Activated CD4-positive, alpha-beta T cell treated with anti-CD3 and anti-CD28 coated beads for 4 hours (primary cell): ENCODE measurements around the gene WFDC8.
"Not testable (repeated sequence)": the region's sequence is repeated elsewhere in the genome, so short reads cannot be mapped to it uniquely, and the experiment has no call there.

Experiments
- DNase-seq, 2 donors: peaks; one replicate each; pipeline ENCODE4 v3.0.0-alpha.2; 2020

Gene WFDC8

GRCh38 chr20:45579184-45579583, at the start of gene WFDC8:
TSS of gene WFDC8 (minus strand) at chr20:45579284. CDS start at chr20:45579247, 37 bp downstream.
- no peak for DNase-seq

GRCh38 chr20:45626540-45626939, 47.5 kb upstream of the WFDC8 start:
- DNase-seq: no peak

- no peak for DNase-seq
Observed at GRCh38 chr20:45621593-45621992, 42.5 kb upstream of the WFDC8 start.

- DNase-seq: no peak
Observed at GRCh38 chr20:45617591-45617990, 38.5 kb upstream of the WFDC8 start.

GRCh38 chr20:45612314-45612713, 33.2 kb upstream of the WFDC8 start:
- DNase-seq: no peak

GRCh38 chr20:45611054-45611453, 32.0 kb upstream of the WFDC8 start:
- DNase-seq: no peak

GRCh38 chr20:45607810-45608209, 28.7 kb upstream of the WFDC8 start:
- no peak for DNase-seq

GRCh38 chr20:45595235-45595634, 16.2 kb upstream of the WFDC8 start:
- no peak for DNase-seq

GRCh38 chr20:45593498-45593897, 14.4 kb upstream of the WFDC8 start:
- no peak for DNase-seq

GRCh38 chr20:45592574-45593189, 13.6 kb upstream of the WFDC8 start:
- no peak for DNase-seq

GRCh38 chr20:45589725-45590124, 10.6 kb upstream of the WFDC8 start:
- DNase-seq: no peak

GRCh38 chr20:45588800-45589199, 9.7 kb upstream of the WFDC8 start:
- no peak for DNase-seq

GRCh38 chr20:45585986-45586385, 6.9 kb upstream of the WFDC8 start:
- DNase-seq: not testable (repeated sequence)

GRCh38 chr20:45584294-45584693, 5.2 kb upstream of the WFDC8 start:
- DNase-seq: not testable (repeated sequence)

- DNase-seq: no peak
Observed at GRCh38 chr20:45583502-45583901, 4.4 kb upstream of the WFDC8 start.

GRCh38 chr20:45581702-45582101, 2.6 kb upstream of the WFDC8 start:
- DNase-seq: no peak

- no peak for DNase-seq
Observed at GRCh38 chr20:45578231-45578630, 853 bp downstream of the WFDC8 start.

GRCh38 chr20:45576995-45577394, 2.1 kb downstream of the WFDC8 start:
- DNase-seq: no peak

GRCh38 chr20:45575931-45576330, 3.2 kb downstream of the WFDC8 start:
- no peak for DNase-seq

GRCh38 chr20:45569650-45570049, 9.4 kb downstream of the WFDC8 start:
- DNase-seq: not testable (repeated sequence)

GRCh38 chr20:45564760-45565276, 14.3 kb downstream of the WFDC8 start:
- DNase-seq: no peak

- no peak for DNase-seq
Observed at GRCh38 chr20:45555198-45555597, 23.9 kb downstream of the WFDC8 start.

GRCh38 chr20:45552456-45552855, 26.6 kb downstream of the WFDC8 start:
- DNase-seq: no peak

- no peak for DNase-seq
Observed at GRCh38 chr20:45550765-45551164, 28.3 kb downstream of the WFDC8 start.

GRCh38 chr20:45548410-45548809, 30.7 kb downstream of the WFDC8 start:
- DNase-seq: no peak
